Endothelial cell (in vitro differentiated cells): ENCODE data around the gene ALDH1A2. TPM values are rescaled to one million over a fixed set of nuclear protein-coding genes. Genes with fewer than 3 reads are reported as not detected.

ENCODE experiments used
- DNase-seq: peaks from one replicate; pipeline ENCODE4 v3.0.0; 2021; ENCODE audit warnings: low spot score
- H3K27ac Mint-ChIP-seq: one replicate; pipeline ENCODE4 v1.8.0; 2021; ENCODE audit warnings: mixed read lengths, inconsistent platforms; ENCODE audit not compliant: unreplicated experiment
- H3K27me3 Mint-ChIP-seq: one replicate; pipeline ENCODE4 v1.8.0; 2021; ENCODE audit warnings: mild to moderate bottlenecking, moderate library complexity, mixed read lengths, inconsistent platforms; ENCODE audit not compliant: unreplicated experiment
- H3K36me3 Mint-ChIP-seq: one replicate; pipeline ENCODE4 v1.8.0; 2021; ENCODE audit warnings: mild to moderate bottlenecking, low read depth, mixed read lengths, inconsistent platforms; ENCODE audit not compliant: unreplicated experiment
- H3K4me1 Mint-ChIP-seq: one replicate; pipeline ENCODE4 v1.8.0; 2021; ENCODE audit warnings: mild to moderate bottlenecking, mixed read lengths, inconsistent platforms; ENCODE audit not compliant: unreplicated experiment
- H3K4me3 Mint-ChIP-seq: one replicate; pipeline ENCODE4 v1.8.0; 2021; ENCODE audit warnings: mild to moderate bottlenecking, mixed read lengths, inconsistent platforms; ENCODE audit not compliant: unreplicated experiment
- H3K9me3 Mint-ChIP-seq: one replicate; pipeline ENCODE4 v1.8.0; 2021; ENCODE audit warnings: mixed read lengths, inconsistent platforms; ENCODE audit not compliant: unreplicated experiment
- total RNA-seq: library from RNA; stranded (reverse); fragmentation: NEBNext Ultra II Directional; extraction: Animal tissue kit (Norgen Biotek cat#: 25700); gene quantifications from one replicate; pipeline ENCODE4 v1.2.1, GENCODE V29; 2021; ENCODE audit not compliant: unreplicated experiment
- TF ChIP-seq, protein P1 (sequence below): fragments of 200-600 bp; sonication (generic); IDR thresholded peaks from one replicate; pipeline ENCODE4 v1.5.0; 2021; ENCODE audit warnings: antibody characterized with exemption; ENCODE audit not compliant: unreplicated experiment

The ALDH1A2 gene
- total RNA-seq, 1 donor from 2014 or later: 2.6 TPM

DNA sequence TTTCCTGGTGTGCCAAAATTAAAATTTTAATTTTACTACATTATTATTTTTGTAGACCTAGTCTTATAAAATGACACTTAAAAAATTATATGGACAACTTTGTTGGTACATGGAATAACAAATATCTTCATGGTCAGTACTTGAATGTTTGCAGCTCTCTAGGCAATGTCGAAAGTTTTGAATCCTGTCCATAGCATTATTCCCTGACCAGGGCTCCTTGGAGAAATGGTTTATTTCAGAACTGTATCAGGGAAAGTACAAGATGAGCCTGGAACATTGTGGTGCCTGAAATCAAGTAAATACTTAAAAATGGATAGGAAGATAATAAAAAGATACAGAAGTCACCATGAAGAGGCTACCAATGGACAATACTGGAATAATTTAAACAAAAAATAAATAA is 47.6 kb downstream of the ALDH1A2 start:
- TF ChIP-seq, protein P1, sequence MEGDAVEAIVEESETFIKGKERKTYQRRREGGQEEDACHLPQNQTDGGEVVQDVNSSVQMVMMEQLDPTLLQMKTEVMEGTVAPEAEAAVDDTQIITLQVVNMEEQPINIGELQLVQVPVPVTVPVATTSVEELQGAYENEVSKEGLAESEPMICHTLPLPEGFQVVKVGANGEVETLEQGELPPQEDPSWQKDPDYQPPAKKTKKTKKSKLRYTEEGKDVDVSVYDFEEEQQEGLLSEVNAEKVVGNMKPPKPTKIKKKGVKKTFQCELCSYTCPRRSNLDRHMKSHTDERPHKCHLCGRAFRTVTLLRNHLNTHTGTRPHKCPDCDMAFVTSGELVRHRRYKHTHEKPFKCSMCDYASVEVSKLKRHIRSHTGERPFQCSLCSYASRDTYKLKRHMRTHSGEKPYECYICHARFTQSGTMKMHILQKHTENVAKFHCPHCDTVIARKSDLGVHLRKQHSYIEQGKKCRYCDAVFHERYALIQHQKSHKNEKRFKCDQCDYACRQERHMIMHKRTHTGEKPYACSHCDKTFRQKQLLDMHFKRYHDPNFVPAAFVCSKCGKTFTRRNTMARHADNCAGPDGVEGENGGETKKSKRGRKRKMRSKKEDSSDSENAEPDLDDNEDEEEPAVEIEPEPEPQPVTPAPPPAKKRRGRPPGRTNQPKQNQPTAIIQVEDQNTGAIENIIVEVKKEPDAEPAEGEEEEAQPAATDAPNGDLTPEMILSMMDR: no peak
- Mint-ChIP-seq H3K4me1 (peaks cover 8% of the 10 kb centered on the region), H3K9me3 (no peaks in the 10 kb centered on the region)

GRCh38 chr15:58016581-58017175 is 48.8 kb downstream of the ALDH1A2 start:
- no peaks in the 10 kb centered on the region for H3K9me3 Mint-ChIP-seq
- TF ChIP-seq, protein P1: no peak

More for the DNA sequence above, 47.6 kb downstream of the ALDH1A2 start:
- H3K27me3 Mint-ChIP-seq: no peaks in the 10 kb centered on the region
- DNase-seq: no peak
- H3K27ac Mint-ChIP-seq: no peak overlapping the region
- H3K4me3 Mint-ChIP-seq: no peak overlapping the region
- H3K36me3 Mint-ChIP-seq: no peaks in the 10 kb centered on the region

GRCh38 chr15:58015565-58015964 is 49.9 kb downstream of the ALDH1A2 start:
- Mint-ChIP-seq H3K9me3 (no peaks in the 10 kb centered on the region), H3K4me3 (no peak overlapping the region), H3K27me3 (no peaks in the 10 kb centered on the region), H3K36me3 (no peaks in the 10 kb centered on the region), H3K4me1 (peaks cover 12% of the 10 kb centered on the region), H3K27ac (no peak overlapping the region)
- TF ChIP-seq, protein P1: no peak
- DNase-seq: no peak

More at GRCh38 chr15:58016581-58017175, 48.8 kb downstream of the ALDH1A2 start:
- DNase-seq: no peak
- Mint-ChIP-seq H3K4me3 (no peak overlapping the region), H3K36me3 (no peaks in the 10 kb centered on the region), H3K27ac (no peak overlapping the region), H3K4me1 (peaks cover 12% of the 10 kb centered on the region), H3K27me3 (no peaks in the 10 kb centered on the region)

GRCh38 chr15:58014470-58014869 is 51.0 kb downstream of the ALDH1A2 start:
- TF ChIP-seq, protein P1: no peak
- H3K4me3 Mint-ChIP-seq: no peak overlapping the region
- H3K9me3 Mint-ChIP-seq: no peaks in the 10 kb centered on the region
- no peak overlapping the region for H3K27ac Mint-ChIP-seq
- H3K27me3 Mint-ChIP-seq: no peaks in the 10 kb centered on the region
- no peaks in the 10 kb centered on the region for H3K36me3 Mint-ChIP-seq
- peaks cover 12% of the 10 kb centered on the region for H3K4me1 Mint-ChIP-seq
- no peak for DNase-seq

DNA sequence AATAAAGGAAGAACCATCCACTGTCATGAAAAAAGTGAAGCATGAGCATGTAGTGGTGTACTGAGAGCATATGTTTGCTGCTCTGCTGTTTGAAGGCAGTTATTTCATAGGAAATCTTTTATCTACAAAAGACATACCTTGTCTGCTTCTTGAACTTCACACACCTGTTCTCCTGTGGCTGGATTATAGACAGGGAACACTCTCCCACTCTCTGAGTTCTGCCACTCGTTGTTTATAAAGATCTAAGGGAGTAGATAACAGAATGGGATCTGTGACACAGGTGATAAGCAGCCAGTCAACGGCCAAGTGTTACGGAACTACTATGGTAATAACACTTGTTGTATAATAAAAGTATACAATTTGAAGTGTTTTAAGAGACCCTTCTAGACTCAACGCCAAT is 51.5 kb downstream of the ALDH1A2 start:
- TF ChIP-seq, protein P1: no peak
- DNase-seq: no peak
- no peak overlapping the region for H3K27ac Mint-ChIP-seq
- H3K9me3 Mint-ChIP-seq: no peaks in the 10 kb centered on the region
- no peak overlapping the region for H3K4me3 Mint-ChIP-seq
- no peaks in the 10 kb centered on the region for H3K36me3 Mint-ChIP-seq
- peaks cover 12% of the 10 kb centered on the region for H3K4me1 Mint-ChIP-seq
- no peaks in the 10 kb centered on the region for H3K27me3 Mint-ChIP-seq
